GOT3 (cell line): ENCODE results near the gene ABHD17C.
"Not testable (repeated sequence)": the region's sequence is repeated elsewhere in the genome, so short reads cannot be mapped to it uniquely, and the experiment has no call there.

Source experiments
- DNase-seq: peaks from one replicate; lab custom pipeline; 2025; ENCODE audit warnings: mixed read lengths; lab: John Stamatoyannopoulos, UW

ABHD17C gene

GRCh38 chr15:80730926-80731325 lies 35.8 kb downstream of the ABHD17C start:
- no peak for DNase-seq

- DNase-seq = no peak
Observed at GRCh38 chr15:80732167-80732566, 37.1 kb downstream of the ABHD17C start.

GRCh38 chr15:80732818-80733217 lies 37.7 kb downstream of the ABHD17C start:
- DNase-seq = no peak

- DNase-seq = no peak
Observed at GRCh38 chr15:80733460-80733859, 38.4 kb downstream of the ABHD17C start.

GRCh38 chr15:80735344-80735743 lies 40.2 kb downstream of the ABHD17C start:
- DNase-seq = no peak

GRCh38 chr15:80736560-80736959 lies 41.5 kb downstream of the ABHD17C start:
- no peak for DNase-seq

- DNase-seq = no peak
Observed at GRCh38 chr15:80739919-80740318, 44.8 kb downstream of the ABHD17C start.

- DNase-seq = no peak
Observed at GRCh38 chr15:80742081-80742480, 47.0 kb downstream of the ABHD17C start.

GRCh38 chr15:80743189-80743833 lies 48.2 kb downstream of the ABHD17C start:
- no peak for DNase-seq

GRCh38 chr15:80744415-80744814 lies 49.3 kb downstream of the ABHD17C start:
- no peak for DNase-seq

GRCh38 chr15:80744826-80745225 lies 49.7 kb downstream of the ABHD17C start:
- DNase-seq = no peak

GRCh38 chr15:80745888-80746287 lies 50.8 kb downstream of the ABHD17C start:
- DNase-seq = no peak

GRCh38 chr15:80747317-80748053 lies 52.4 kb downstream of the ABHD17C start:
- DNase-seq = no peak

- no peak for DNase-seq
Observed at GRCh38 chr15:80749589-80749988, 54.5 kb downstream of the ABHD17C start.

GRCh38 chr15:80750575-80750974 lies 55.5 kb downstream of the ABHD17C start:
- DNase-seq = no peak

GRCh38 chr15:80752204-80752603 lies 57.1 kb downstream of the ABHD17C start:
- DNase-seq = no peak

GRCh38 chr15:80753161-80753560 lies 58.1 kb downstream of the ABHD17C start:
- no peak for DNase-seq

GRCh38 chr15:80754014-80754413 lies 58.9 kb downstream of the ABHD17C start:
- DNase-seq = no peak

- no peak for DNase-seq
Observed at GRCh38 chr15:80755885-80756284, 60.8 kb downstream of the ABHD17C start.

GRCh38 chr15:80758130-80758745 lies 63.1 kb downstream of the ABHD17C start:
- DNase-seq = no peak

- no peak for DNase-seq
Observed at GRCh38 chr15:80760960-80761359, 65.8 kb downstream of the ABHD17C start.

- DNase-seq = no peak
Observed at GRCh38 chr15:80761754-80762153, 66.6 kb downstream of the ABHD17C start.

GRCh38 chr15:80763235-80763634 lies 68.1 kb downstream of the ABHD17C start:
- not testable (repeated sequence) for DNase-seq
